OCI-LY3 (cell line): ENCODE data around the gene NADK.

ENCODE experiments used
- EZH2phosphoT487 ChIP-seq: fragments of 200-600 bp; shearing (Covaris generic); IDR thresholded peaks from 2 replicates; pipeline ENCODE4 v1.6.1; 2018; ENCODE audit warnings: antibody characterized with exemption, mixed run types, low read depth
- TF ChIP-seq, protein P1 (sequence below): fragments of 200-600, 300-600 bp; sonication (generic); IDR thresholded peaks from 2 replicates; pipeline ENCODE4 v1.5.1; 2014; ENCODE audit warnings: antibody characterized with exemption, low read length, low read depth

DNA sequence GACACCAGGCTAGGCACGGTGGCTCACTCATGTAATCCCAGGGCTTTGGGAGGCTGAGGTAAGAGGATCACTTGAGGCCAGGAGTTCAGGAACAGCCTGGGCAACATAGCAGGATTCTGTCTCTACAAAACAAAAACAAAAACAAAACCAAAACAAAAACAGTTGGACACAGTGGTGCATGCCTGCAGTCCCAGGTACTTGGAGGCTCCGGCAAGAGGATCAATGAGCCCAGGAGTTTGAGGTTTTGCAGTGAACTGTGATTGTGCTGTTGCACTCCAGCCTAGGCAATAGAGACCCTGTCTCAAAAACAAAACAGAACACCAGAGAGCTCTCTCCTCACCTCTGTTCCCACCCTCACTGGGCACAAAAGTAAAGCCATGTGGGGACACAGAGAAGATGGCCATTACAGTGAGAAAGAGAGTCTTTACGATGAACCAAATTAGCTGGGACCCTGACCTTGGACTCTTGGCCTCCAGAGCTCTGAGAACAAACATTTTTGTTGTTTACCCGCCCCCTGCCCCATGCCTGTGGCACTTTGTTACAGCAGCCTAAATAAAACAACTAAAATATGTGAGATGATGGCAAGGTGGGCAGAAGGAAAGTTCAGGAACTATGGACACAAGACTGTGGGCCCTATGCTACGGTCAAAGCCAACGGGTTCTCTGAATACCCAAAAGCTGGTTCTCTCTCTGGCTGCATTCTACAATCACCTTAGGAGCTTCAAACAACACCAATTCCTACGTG lies 9.8 kb downstream of the NADK start:
- TF ChIP-seq, protein P1, sequence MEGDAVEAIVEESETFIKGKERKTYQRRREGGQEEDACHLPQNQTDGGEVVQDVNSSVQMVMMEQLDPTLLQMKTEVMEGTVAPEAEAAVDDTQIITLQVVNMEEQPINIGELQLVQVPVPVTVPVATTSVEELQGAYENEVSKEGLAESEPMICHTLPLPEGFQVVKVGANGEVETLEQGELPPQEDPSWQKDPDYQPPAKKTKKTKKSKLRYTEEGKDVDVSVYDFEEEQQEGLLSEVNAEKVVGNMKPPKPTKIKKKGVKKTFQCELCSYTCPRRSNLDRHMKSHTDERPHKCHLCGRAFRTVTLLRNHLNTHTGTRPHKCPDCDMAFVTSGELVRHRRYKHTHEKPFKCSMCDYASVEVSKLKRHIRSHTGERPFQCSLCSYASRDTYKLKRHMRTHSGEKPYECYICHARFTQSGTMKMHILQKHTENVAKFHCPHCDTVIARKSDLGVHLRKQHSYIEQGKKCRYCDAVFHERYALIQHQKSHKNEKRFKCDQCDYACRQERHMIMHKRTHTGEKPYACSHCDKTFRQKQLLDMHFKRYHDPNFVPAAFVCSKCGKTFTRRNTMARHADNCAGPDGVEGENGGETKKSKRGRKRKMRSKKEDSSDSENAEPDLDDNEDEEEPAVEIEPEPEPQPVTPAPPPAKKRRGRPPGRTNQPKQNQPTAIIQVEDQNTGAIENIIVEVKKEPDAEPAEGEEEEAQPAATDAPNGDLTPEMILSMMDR = no peak
- no peak for TF ChIP-seq EZH2phosphoT487
